Cardiac fibroblast (primary cell): ENCODE measurements around the gene ZNF3.

Experiments used
- DNase-seq, 2 donors: peaks; one replicate each; pipeline versions ENCODE4 v3.0.0 to v3.0.0-alpha.2; 2010; ENCODE audit warnings: low read depth in 2 of 2
- H3K4me3 ChIP-seq, 2 donors: replicated peaks in 1 of 2; 1 replicate in 1 of 2; 2 replicates in 1 of 2; pipeline ENCODE4 v1.5.1; 2011; ENCODE audit warnings: low read depth in 2 of 2, low read length in 2 of 2, mild to moderate bottlenecking in 2 of 2, moderate library complexity in 1 of 2
- TF ChIP-seq, protein P1 (sequence below): IDR thresholded peaks from one replicate; pipeline ENCODE4 v1.5.1; 2011; ENCODE audit warnings: low read depth, mild to moderate bottlenecking, low read length, inconsistent platforms

The ZNF3 gene

DNA sequence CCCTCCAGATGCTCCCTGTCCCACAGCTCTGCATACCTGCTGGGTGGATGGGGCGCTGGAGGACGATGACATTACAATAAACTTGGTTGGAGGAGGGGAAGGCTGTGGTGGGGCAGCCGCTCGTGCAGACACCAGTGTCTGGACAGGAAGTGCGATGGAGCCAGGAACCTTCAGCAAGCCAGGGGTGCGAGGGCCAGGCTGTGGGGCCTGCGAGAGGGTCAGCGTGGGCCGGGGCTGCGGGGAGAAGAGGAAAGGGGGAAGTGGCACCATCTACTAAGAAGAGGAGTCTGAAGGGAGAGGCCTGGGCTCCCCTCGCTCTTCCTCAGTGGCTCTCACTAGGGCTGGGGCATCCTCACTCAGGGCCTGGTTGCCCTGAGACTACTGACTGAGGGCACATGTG is 26.4 kb upstream of the ZNF3 start:
- H3K4me3 ChIP-seq, result no peak overlapping the region
- no peak for DNase-seq
- TF ChIP-seq, protein P1, sequence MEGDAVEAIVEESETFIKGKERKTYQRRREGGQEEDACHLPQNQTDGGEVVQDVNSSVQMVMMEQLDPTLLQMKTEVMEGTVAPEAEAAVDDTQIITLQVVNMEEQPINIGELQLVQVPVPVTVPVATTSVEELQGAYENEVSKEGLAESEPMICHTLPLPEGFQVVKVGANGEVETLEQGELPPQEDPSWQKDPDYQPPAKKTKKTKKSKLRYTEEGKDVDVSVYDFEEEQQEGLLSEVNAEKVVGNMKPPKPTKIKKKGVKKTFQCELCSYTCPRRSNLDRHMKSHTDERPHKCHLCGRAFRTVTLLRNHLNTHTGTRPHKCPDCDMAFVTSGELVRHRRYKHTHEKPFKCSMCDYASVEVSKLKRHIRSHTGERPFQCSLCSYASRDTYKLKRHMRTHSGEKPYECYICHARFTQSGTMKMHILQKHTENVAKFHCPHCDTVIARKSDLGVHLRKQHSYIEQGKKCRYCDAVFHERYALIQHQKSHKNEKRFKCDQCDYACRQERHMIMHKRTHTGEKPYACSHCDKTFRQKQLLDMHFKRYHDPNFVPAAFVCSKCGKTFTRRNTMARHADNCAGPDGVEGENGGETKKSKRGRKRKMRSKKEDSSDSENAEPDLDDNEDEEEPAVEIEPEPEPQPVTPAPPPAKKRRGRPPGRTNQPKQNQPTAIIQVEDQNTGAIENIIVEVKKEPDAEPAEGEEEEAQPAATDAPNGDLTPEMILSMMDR, result no peak

DNA sequence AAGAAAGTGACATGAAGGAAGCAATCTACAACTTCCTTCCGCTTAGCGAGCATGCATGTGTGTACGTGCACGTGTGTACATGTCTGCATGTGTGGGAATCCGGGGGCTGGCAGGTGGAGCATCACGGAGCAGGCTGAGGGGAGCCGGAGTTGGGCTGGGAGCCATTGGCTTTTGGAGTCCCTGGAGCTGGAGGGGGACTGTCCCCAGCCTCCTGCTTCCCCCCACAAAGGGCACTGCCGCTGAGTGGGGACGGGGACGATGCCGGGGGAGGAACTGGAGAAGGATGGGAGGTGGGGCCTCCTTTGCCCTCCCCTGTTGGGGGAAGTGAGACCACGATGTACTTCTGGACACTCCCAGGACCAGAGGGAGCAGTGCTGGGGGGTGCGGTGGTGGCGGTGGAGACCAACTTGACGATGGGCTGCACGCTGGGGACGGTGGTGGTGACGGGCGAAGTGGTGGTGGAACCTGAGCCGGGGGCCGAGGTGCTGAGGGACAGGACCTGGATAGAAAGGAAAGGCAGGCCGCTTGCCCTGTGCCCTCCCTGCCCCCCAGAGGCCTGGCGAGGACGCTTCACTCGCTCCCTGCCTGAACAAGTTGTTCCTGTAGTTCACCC is 25.7 kb upstream of the ZNF3 start:
- H3K4me3 ChIP-seq, result no peak overlapping the region
- TF ChIP-seq, protein P1, result no peak
- no peak for DNase-seq

DNA sequence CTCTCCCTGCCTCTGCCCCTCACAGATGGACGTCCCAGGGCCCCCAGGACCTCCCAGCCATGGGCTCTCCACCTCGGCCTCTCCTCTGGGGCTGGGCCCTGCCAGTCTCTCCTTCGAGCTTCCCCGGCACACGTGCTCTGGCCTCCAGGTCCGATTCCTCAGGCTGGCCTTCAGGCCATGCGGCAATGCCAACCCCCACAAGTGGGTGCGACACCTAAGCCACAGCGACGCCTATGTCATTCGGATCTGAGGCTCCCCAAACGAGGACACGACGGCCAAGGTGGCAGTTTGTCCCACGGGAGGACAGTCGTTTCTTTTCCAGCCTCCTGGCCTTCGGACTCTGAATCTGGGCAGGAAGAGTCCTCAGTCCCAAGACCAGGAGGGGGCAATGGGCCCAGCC is 25.1 kb upstream of the ZNF3 start:
- no peak overlapping the region for H3K4me3 ChIP-seq
- DNase-seq, result no peak
- TF ChIP-seq, protein P1, result no peak

DNA sequence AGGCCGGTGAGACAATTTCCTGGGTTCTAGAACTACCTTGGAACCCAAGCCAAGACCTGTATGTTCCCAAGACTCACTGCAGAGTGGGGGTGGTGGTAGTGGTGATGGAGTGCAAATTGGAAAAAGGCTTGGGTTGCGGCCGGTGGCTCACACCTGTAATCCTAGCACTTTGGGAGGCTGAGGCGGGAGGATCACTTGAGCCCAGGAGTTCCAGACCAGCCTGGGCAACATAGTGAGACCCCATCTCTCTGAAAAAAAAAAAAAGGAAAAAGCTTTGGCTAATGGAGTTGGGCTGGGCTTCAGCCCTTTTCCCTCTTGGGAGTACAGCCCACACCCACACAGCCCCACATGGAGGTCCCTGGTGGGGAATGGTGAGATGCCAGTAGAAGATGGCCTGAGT is 24.0 kb upstream of the ZNF3 start:
- no peak for DNase-seq
- H3K4me3 ChIP-seq, result no peak overlapping the region
- TF ChIP-seq, protein P1, result no peak

DNA sequence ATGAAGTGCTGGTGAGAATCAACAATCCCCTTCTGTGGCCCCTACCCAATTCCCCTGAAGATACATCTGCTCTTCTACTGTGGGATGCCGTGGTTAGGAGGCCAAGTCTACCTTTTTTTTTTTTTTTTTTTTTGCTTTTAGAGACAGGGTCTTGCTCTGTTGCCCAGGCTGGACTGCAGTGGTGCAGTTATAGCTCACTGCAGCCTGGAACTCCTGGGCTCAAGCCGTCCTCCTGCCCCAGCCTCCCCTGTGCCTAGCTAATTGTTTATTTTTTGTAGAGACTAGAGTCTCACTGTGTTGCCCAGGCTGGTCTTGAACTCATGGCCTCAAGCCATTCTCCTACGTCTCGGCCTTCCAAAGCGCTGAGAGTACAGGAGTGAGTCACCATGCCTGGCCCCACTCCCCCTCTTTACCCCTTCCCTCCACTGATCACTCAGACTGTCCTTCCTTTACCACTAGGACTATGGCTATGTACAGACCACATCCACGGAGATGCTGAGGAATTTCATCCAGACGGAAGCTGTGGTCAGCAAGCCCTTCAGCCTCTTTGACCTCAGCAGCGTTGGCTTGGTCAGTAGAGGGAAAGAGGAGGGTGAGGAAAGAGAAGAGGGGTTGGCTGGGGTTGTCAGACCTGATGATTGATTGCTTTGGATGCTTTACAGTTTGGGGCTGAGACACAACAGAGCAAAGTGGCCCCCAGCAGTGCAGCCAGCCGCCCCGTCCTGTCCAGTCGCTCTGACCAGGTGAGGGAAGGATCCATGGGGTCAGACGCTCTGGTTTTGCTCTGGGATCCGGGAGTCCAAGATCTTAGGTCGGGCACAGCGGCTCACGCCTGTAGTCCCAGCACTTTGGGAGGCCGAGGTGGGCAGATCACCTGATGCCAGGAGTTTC is 21.7 kb upstream of the ZNF3 start:
- TF ChIP-seq, protein P1, result no peak
- peak; percentile 77 to 85 for DNase-seq
- H3K4me3 ChIP-seq, result no peak overlapping the region

DNA sequence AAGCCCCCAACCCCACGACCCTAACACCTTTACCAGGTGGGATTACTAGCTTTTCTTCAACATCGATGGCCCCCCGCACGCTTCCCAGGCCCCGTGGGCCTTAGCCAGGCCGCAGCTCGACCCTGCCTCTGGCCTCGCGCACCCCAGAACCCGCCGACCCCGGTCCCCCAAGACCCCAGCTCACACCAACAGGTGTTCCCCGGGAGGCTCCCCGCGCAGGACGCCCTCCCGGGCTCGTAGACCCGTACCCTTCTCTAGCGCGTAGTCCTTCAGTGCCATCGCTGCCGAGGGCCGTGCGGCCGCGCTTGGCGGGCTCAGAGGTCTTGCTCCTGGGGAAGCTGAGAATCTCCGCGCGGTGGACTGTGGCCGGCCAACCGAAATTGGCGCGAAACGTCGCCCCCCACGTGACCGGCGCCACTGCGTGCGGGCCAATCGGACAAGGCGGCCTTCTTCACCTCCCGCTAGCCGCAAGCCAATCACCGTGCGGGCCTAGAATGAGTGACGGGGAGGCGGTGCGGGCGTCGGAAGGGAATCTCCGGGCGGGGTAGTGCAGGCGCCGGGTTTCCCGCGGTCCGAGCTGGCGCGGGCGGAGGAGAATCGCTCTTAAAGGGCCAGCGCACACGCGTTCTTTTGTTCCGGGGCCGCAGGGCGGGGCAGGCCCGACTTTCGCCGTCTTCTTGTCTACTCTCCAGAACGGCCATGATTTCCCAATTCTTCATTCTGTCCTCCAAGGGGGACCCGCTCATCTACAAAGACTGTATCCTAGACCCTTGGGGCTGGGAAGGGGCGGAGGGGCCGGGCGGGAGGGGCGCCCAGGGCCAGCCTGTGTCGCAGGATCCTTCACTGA is 19.7 kb upstream of the ZNF3 start, which contains the start of the genes AP4M1 and MCM7:
AP4M1 (plus strand) TSS at position 628 of the 847 bp plus-strand sequence; CDS start at position 700, 72 bp downstream.
MCM7 (minus strand) TSS at position 382 of the 847 bp plus-strand sequence; CDS start at position 279, 103 bp downstream.
- TF ChIP-seq, protein P1, result no peak
- H3K4me3 ChIP-seq, result peak within 1 kb of the TSS; percentile 71 to 90
- DNase-seq, result peak; percentile 99
